Activated CD4-positive, alpha-beta T cell treated with anti-CD3 and anti-CD28 coated beads, Interleukin-10, Interleukin-2, amounts not matched to agents 100 ng/mL and 50 ng/mL, durations not matched to agents 16 hours and 8 hours (primary cell): ENCODE data around the gene RPP25.

Source experiments
- DNase-seq: peaks from one replicate; pipeline ENCODE4 v3.0.0-alpha.2; 2020

RPP25 gene

GRCh38 chr15:74956648-74957475 is at the start of gene RPP25:
Gene RPP25, minus strand, starts transcription at chr15:74956772. Its CDS starts 189 bp downstream, at chr15:74956583.
- peak; percentile 83 for DNase-seq

GRCh38 chr15:75002398-75002797 is 45.8 kb upstream of the RPP25 start:
- no peak for DNase-seq

GRCh38 chr15:75001310-75001709 is 44.7 kb upstream of the RPP25 start:
- no peak for DNase-seq

- no peak for DNase-seq
These were observed 41.0 kb upstream of the RPP25 start for GRCh38 chr15:74997543-74997942.

- DNase-seq, result no peak
These were observed 40.6 kb upstream of the RPP25 start for GRCh38 chr15:74997141-74997540.

- DNase-seq, result no peak
These were observed 39.5 kb upstream of the RPP25 start for GRCh38 chr15:74995779-74996765.

GRCh38 chr15:74995182-74995778 is 38.7 kb upstream of the RPP25 start, which contains the start of gene SCAMP5:
Gene SCAMP5, plus strand, starts transcription at chr15:74995563. Its CDS starts 16,277 bp downstream, at chr15:75011840.
- DNase-seq, result peak; percentile 95

- DNase-seq, result no peak
These were observed 38.1 kb upstream of the RPP25 start for GRCh38 chr15:74994685-74995084.

GRCh38 chr15:74994236-74994635 is 37.7 kb upstream of the RPP25 start:
- DNase-seq, result no peak

GRCh38 chr15:74992619-74993018 is 36.0 kb upstream of the RPP25 start:
- no peak for DNase-seq

- DNase-seq, result no peak
These were observed 33.0 kb upstream of the RPP25 start for GRCh38 chr15:74989527-74989926.

GRCh38 chr15:74988007-74988800 is 31.6 kb upstream of the RPP25 start:
- peak; percentile 62 for DNase-seq

GRCh38 chr15:74983725-74984231 is 27.2 kb upstream of the RPP25 start:
- peak; percentile 88 for DNase-seq

- DNase-seq, result no peak
These were observed 25.6 kb upstream of the RPP25 start for GRCh38 chr15:74982183-74982582.

- DNase-seq, result peak; percentile 72
These were observed 21.9 kb upstream of the RPP25 start for GRCh38 chr15:74978503-74978902.

GRCh38 chr15:74978077-74978476 is 21.5 kb upstream of the RPP25 start:
- DNase-seq, result no peak

GRCh38 chr15:74977599-74977998 is 21.0 kb upstream of the RPP25 start:
- peak; percentile 84 for DNase-seq

- no peak for DNase-seq
These were observed 19.6 kb upstream of the RPP25 start for GRCh38 chr15:74976159-74976558.

- no peak for DNase-seq
These were observed 11.1 kb upstream of the RPP25 start for GRCh38 chr15:74967670-74968069.

- peak; percentile 17 for DNase-seq
These were observed 8.2 kb upstream of the RPP25 start for GRCh38 chr15:74964794-74965193.

GRCh38 chr15:74963213-74963612 is 6.6 kb upstream of the RPP25 start:
- DNase-seq, result no peak

GRCh38 chr15:74962671-74963070 is 6.1 kb upstream of the RPP25 start:
- DNase-seq, result no peak
